Measurements from ENCODE around the gene HEXIM2. TPM values are rescaled to one million over a fixed set of nuclear protein-coding genes. Genes with fewer than 3 reads are reported as not detected.
A peak's percentile ranks its signal among the peaks of the same experiment; 100 is the strongest.

The HEXIM2 gene
- total and polyA plus RNA-seq, 2 of the 13 experiments (the other 11 are each of a cell fraction or from before 2014, with no cell fraction given) = 27.1 to 32.4 TPM

DNA sequence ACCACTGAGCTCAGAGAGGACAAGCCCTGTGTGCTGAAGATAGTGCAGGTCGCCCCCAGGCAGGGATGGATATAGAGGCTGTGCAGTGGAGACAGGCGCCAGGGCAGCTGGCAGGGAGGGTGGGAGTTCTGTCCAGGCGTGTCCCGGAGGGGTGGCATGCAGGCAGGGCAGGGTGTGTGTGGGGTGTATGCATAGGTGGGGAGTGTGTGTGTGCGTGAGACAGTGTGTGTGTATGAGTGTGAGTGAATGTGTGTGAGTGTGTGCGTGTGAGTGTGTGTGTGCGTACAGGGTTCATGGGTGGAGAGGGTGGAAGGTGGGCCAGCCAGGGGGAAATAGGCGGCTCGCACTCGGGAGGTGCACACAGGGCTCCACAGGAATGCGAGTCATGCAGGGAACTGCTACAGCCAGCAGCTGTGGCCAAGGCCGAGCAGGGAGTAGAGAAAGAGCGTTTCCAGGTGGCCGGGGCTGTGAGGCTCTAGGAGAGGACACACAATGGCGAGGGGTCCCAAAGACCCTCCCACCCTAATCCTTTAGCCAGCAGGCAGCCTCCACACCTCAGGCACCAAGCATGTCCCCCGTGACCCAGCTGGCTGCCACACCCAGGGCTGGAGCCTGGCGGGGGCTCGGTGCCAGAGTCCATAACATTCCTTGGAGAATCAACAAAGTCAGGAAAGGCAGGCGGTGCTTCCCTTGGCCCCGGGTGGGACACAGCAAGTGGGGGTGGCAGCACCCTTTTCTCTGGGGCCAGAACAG, 34.0 kb upstream of the HEXIM2 start (continued):
- TF ChIP-seq PREB (CRISPR knock-in tag; IDR thresholded peaks at IDR 0.05) (no peak), ASH2L (IDR thresholded peaks at IDR 0.05; ENCODE audit: insufficient read length, low read depth, low read length) (peak; percentile 68), ZNF205 (CRISPR knock-in tag; IDR thresholded peaks at IDR 0.05) (no peak), RELA (CRISPR knock-in tag; IDR thresholded peaks at IDR 0.05) (0 out of 2 replicates have a peak, but pooled peaks have one; percentile 15), SIN3A (IDR thresholded peaks at IDR 0.05; ENCODE audit: borderline replicate concordance, low read depth, low read length) (peak; percentile 26; the same call in 1 of the 2 replicates), ZNF614 (CRISPR knock-in tag; IDR thresholded peaks at IDR 0.05; ENCODE audit: borderline replicate concordance) (no peak), ZNF24 (IDR thresholded peaks at IDR 0.05) (no peak), ATF6 (CRISPR knock-in tag; conservative IDR thresholded peaks at IDR 0.05) (no peak), KDM4B (CRISPR knock-in tag; IDR thresholded peaks at IDR 0.05) (no peak), ZNF33A (CRISPR knock-in tag; IDR thresholded peaks at IDR 0.05; ENCODE audit: borderline replicate concordance) (no peak), TIGD3 (CRISPR knock-in tag; IDR thresholded peaks at IDR 0.05; ENCODE audit: borderline replicate concordance) (0 out of 2 replicates have a peak, but pooled peaks have one; percentile 32), ZNF567 (CRISPR knock-in tag; IDR thresholded peaks at IDR 0.05; ENCODE audit: borderline replicate concordance) (no peak), SRF (IDR thresholded peaks at IDR 0.05; ENCODE audit: low read depth, low read length) (no peak), DMAP1 (CRISPR knock-in tag; IDR thresholded peaks at IDR 0.05) (peak; percentile 51; the same call in 1 of the 2 replicates), ZNF235 (CRISPR knock-in tag; IDR thresholded peaks at IDR 0.05; ENCODE audit: borderline replicate concordance) (no peak), ZNF691 (CRISPR knock-in tag; IDR thresholded peaks at IDR 0.05; ENCODE audit: borderline replicate concordance, low read depth) (0 out of 2 replicates have a peak, but pooled peaks have one; percentile 15), MZF1 (CRISPR knock-in tag; IDR thresholded peaks at IDR 0.05; ENCODE audit: borderline replicate concordance) (no peak), KDM5B (CRISPR knock-in tag; IDR thresholded peaks at IDR 0.05; ENCODE audit: borderline replicate concordance) (peak; percentile 59), ZNF616 (CRISPR knock-in tag; IDR thresholded peaks at IDR 0.05; ENCODE audit: low read depth) (no peak)
- TF ChIP-seq, protein P1, sequence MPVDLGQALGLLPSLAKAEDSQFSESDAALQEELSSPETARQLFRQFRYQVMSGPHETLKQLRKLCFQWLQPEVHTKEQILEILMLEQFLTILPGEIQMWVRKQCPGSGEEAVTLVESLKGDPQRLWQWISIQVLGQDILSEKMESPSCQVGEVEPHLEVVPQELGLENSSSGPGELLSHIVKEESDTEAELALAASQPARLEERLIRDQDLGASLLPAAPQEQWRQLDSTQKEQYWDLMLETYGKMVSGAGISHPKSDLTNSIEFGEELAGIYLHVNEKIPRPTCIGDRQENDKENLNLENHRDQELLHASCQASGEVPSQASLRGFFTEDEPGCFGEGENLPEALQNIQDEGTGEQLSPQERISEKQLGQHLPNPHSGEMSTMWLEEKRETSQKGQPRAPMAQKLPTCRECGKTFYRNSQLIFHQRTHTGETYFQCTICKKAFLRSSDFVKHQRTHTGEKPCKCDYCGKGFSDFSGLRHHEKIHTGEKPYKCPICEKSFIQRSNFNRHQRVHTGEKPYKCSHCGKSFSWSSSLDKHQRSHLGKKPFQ (CRISPR knock-in tag; IDR thresholded peaks at IDR 0.05; ENCODE audit: insufficient replicate concordance) = no peak
- TF ChIP-seq, protein P2, sequence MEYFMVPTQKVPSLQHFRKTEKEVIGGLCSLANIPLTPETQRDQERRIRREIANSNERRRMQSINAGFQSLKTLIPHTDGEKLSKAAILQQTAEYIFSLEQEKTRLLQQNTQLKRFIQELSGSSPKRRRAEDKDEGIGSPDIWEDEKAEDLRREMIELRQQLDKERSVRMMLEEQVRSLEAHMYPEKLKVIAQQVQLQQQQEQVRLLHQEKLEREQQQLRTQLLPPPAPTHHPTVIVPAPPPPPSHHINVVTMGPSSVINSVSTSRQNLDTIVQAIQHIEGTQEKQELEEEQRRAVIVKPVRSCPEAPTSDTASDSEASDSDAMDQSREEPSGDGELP (IDR thresholded peaks at IDR 0.05; ENCODE audit: borderline replicate concordance, low read depth) = peak; percentile 96
